Left ventricle myocardium superior (tissue), 1 donor: ENCODE data around the gene DTD1. TPM values are rescaled to one million over a fixed set of nuclear protein-coding genes. Genes with fewer than 3 reads are reported as not detected.
"Not testable (repeated sequence)": the region's sequence is repeated elsewhere in the genome, so short reads cannot be mapped to it uniquely, and the experiment has no call there.

Source experiments
- ATAC-seq: fragments of 200-7000 bp; cut with Tn5 transposase; one replicate; pipeline ENCODE4 v1.9.1; 2020; ENCODE audit warnings: mild to moderate bottlenecking, moderate library complexity
- DNase-seq: peaks from one replicate; pipeline ENCODE4 v3.0.0-alpha.2; 2020
- intact Hi-C: fragments of 100-400 bp; cut with micrococcal nuclease; formaldehyde crosslinking; loops from one replicate; pipeline ENCODE4 v1.11.0; 2022
- total RNA-seq: library from RNA; stranded (reverse); fragmentation: NEBNext Ultra II Directional; extraction: Animal tissue kit (Norgen Biotek cat#: 25700); gene quantifications from one replicate; pipeline ENCODE4 v1.2.1, GENCODE V29; 2021
- donor health status: DM: no; HTN: yes; CAD: no; lungs with severe emphysema.

The DTD1 gene
- total RNA-seq, 1 donor from 2014 or later, result 10.7 TPM

- intact Hi-C loops, result no loop called here
- no peak for ATAC-seq
- no peak for DNase-seq
These were observed 140.5 kb downstream of the DTD1 start for GRCh38 chr20:18728165-18728869.

GRCh38 chr20:18728870-18729224, 141.0 kb downstream of the DTD1 start:
- intact Hi-C loops, result no loop called here
- ATAC-seq (no peak), DNase-seq (no peak)

- ATAC-seq (no peak), DNase-seq (no peak)
- intact Hi-C loops, result no loop called here
These were observed 141.5 kb downstream of the DTD1 start for GRCh38 chr20:18729231-18729825.

- no peak for DNase-seq
- no peak for ATAC-seq
These were observed 144.1 kb downstream of the DTD1 start for GRCh38 chr20:18731940-18732339.

GRCh38 chr20:18734525-18735189, 146.8 kb downstream of the DTD1 start:
- no peak for ATAC-seq
- intact Hi-C loops, result no loop called here
- DNase-seq, result no peak

More at GRCh38 chr20:18731940-18732339, 144.1 kb downstream of the DTD1 start:
- intact Hi-C loops, result no loop called here

- intact Hi-C loops, result no loop called here
- DNase-seq (no peak), ATAC-seq (no peak)
These were observed 149.3 kb downstream of the DTD1 start for GRCh38 chr20:18737140-18737539.

GRCh38 chr20:18738055-18738454, 150.2 kb downstream of the DTD1 start:
- intact Hi-C loops, result no loop called here
- no peak for ATAC-seq
- no peak for DNase-seq

- intact Hi-C loops, result no loop called here
- DNase-seq (no peak), ATAC-seq (no peak)
These were observed 151.0 kb downstream of the DTD1 start for GRCh38 chr20:18738888-18739287.

GRCh38 chr20:18739751-18740166, 151.9 kb downstream of the DTD1 start:
- ATAC-seq (peak; percentile 81), DNase-seq (no peak)
- intact Hi-C loops, result no loop called here

- ATAC-seq, result no peak
- no peak for DNase-seq
- intact Hi-C loops, result no loop called here
These were observed 152.9 kb downstream of the DTD1 start for GRCh38 chr20:18740726-18741125.

- ATAC-seq, result no peak
- intact Hi-C loops, result no loop called here
- DNase-seq, result no peak
These were observed 155.0 kb downstream of the DTD1 start for GRCh38 chr20:18742841-18743240.

- ATAC-seq, result no peak
- intact Hi-C loops, result no loop called here
- no peak for DNase-seq
These were observed 156.0 kb downstream of the DTD1 start for GRCh38 chr20:18743665-18744440.

GRCh38 chr20:18747090-18747489, 159.2 kb downstream of the DTD1 start:
- intact Hi-C loops, result no loop called here
- ATAC-seq (no peak), DNase-seq (no peak)

GRCh38 chr20:18748987-18749386, 161.1 kb downstream of the DTD1 start:
- DNase-seq, result no peak
- ATAC-seq, result no peak
- intact Hi-C loops, result no loop called here

GRCh38 chr20:18749528-18749927, 161.7 kb downstream of the DTD1 start:
- ATAC-seq (no peak), DNase-seq (no peak)
- intact Hi-C loops, result no loop called here

GRCh38 chr20:18750735-18751134, 162.9 kb downstream of the DTD1 start:
- ATAC-seq, result no peak
- no peak for DNase-seq
- intact Hi-C loops, result no loop called here

GRCh38 chr20:18754030-18754652, 166.3 kb downstream of the DTD1 start:
- no peak for ATAC-seq
- no peak for DNase-seq
- intact Hi-C loops, result no loop called here

- DNase-seq, result no peak
- intact Hi-C loops, result no loop called here
- no peak for ATAC-seq
These were observed 166.8 kb downstream of the DTD1 start for GRCh38 chr20:18754653-18755045.

- ATAC-seq, DNase-seq, intact Hi-C loops: not testable (repeated sequence)
These were observed 173.0 kb downstream of the DTD1 start for GRCh38 chr20:18760852-18761251.
